Stimulated activated CD4-positive, alpha-beta T cell treated with anti-CD3 and anti-CD28 coated beads, Interleukin-1b, Interleukin-23, amount 100 ng/mL, for 1 hour (primary cell): ENCODE results near the gene RNF144A.
"Not testable (repeated sequence)": the region's sequence is repeated elsewhere in the genome, so short reads cannot be mapped to it uniquely, and the experiment has no call there.

ENCODE experiments used
- DNase-seq, 2 donors: peaks; one replicate each; pipeline ENCODE4 v3.0.0-alpha.2; 2020; ENCODE audit warnings: low read depth in 2 of 2

Gene RNF144A

GRCh38 chr2:6971502-6971901 is 54.3 kb downstream of the RNF144A start:
- DNase-seq = no peak

GRCh38 chr2:6972067-6972710 is 55.0 kb downstream of the RNF144A start:
- DNase-seq = no peak

- no peak for DNase-seq
Measured at GRCh38 chr2:6973895-6974545, 56.8 kb downstream of the RNF144A start.

GRCh38 chr2:6975988-6976387 is 58.8 kb downstream of the RNF144A start:
- DNase-seq = no peak

GRCh38 chr2:6977113-6977741 is 60.0 kb downstream of the RNF144A start:
- DNase-seq = no peak

GRCh38 chr2:6977786-6978185 is 60.6 kb downstream of the RNF144A start:
- DNase-seq = no peak

- DNase-seq = no peak
Measured at GRCh38 chr2:6978991-6979390, 61.8 kb downstream of the RNF144A start.

- no peak for DNase-seq
Measured at GRCh38 chr2:6982449-6982848, 65.2 kb downstream of the RNF144A start.

GRCh38 chr2:6982934-6983589 is 65.8 kb downstream of the RNF144A start:
- no peak for DNase-seq

GRCh38 chr2:6986301-6986911 is 69.2 kb downstream of the RNF144A start:
- no peak for DNase-seq

- DNase-seq = no peak
Measured at GRCh38 chr2:6986912-6987361, 69.7 kb downstream of the RNF144A start.

- no peak for DNase-seq
Measured at GRCh38 chr2:6990871-6991270, 73.7 kb downstream of the RNF144A start.

GRCh38 chr2:6992794-6993228 is 75.6 kb downstream of the RNF144A start:
- DNase-seq = no peak

GRCh38 chr2:6993229-6993640 is 76.0 kb downstream of the RNF144A start:
- DNase-seq = no peak

- no peak for DNase-seq
Measured at GRCh38 chr2:6993936-6994335, 76.7 kb downstream of the RNF144A start.

- DNase-seq = no peak
Measured at GRCh38 chr2:6994536-6995128, 77.4 kb downstream of the RNF144A start.

- no peak for DNase-seq
Measured at GRCh38 chr2:6995391-6996097, 78.3 kb downstream of the RNF144A start.

- DNase-seq = no peak
Measured at GRCh38 chr2:6999211-6999877, 82.1 kb downstream of the RNF144A start.

- not testable (repeated sequence) for DNase-seq
Measured at GRCh38 chr2:7001395-7001794, 84.2 kb downstream of the RNF144A start.

- no peak for DNase-seq
Measured at GRCh38 chr2:7003895-7004294, 86.7 kb downstream of the RNF144A start.
